HEK293 (cell line): ENCODE data around the gene GSG1L.

Experiments used
- CTCF ChIP-seq: fragments of 450-650 bp; formaldehyde crosslinking; IDR thresholded peaks from 2 replicates; pipeline ENCODE4 v1.5.1; 2016; ENCODE audit warnings: missing biosample characterization, missing genetic modification characterization
- ZNF26 ChIP-seq: fragments of 450-650 bp; formaldehyde crosslinking; IDR thresholded peaks from 2 replicates; pipeline ENCODE4 v1.5.1; 2016; ENCODE audit warnings: missing biosample characterization, missing genetic modification characterization
- ZNF747 ChIP-seq: fragments of 450-650 bp; formaldehyde crosslinking; IDR thresholded peaks from 2 replicates; pipeline ENCODE4 v1.5.1; 2016; ENCODE audit warnings: missing biosample characterization, missing genetic modification characterization
- ZNF776 ChIP-seq: fragments of 450-650 bp; formaldehyde crosslinking; IDR thresholded peaks from 2 replicates; pipeline ENCODE4 v1.5.0; 2017; ENCODE audit warnings: missing biosample characterization, missing genetic modification characterization, borderline replicate concordance
- TF ChIP-seq, protein P1 (sequence below): fragments of 450-650 bp; formaldehyde crosslinking; IDR thresholded peaks from 2 replicates; pipeline ENCODE4 v1.5.1; 2017; ENCODE audit warnings: missing biosample characterization, missing genetic modification characterization
- TF ChIP-seq, protein P2 (sequence below): fragments of 450-650 bp; formaldehyde crosslinking; IDR thresholded peaks from 2 replicates; pipeline ENCODE4 v1.5.1; 2016; ENCODE audit warnings: missing biosample characterization, missing genetic modification characterization

DNA sequence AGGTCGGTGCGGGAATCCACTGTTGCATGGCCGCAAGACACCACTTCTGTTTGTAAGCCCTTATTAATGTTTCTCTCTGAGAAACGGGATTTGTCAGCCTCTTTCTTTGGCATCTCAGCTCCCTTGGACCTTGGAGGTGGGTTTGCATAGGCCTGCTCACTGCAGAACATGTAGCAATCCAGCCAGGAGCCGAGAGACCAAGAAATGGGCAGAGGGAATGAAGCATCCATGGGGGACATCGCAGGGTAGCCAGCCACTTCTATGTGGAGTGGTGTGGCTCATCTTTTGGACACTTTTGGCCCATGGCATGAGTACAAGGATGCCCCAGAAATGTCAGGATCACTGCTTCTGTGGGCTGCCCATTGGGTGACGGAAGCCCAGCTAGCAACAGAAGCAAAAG lies 79.4 kb downstream of the GSG1L start:
- TF ChIP-seq, protein P1, sequence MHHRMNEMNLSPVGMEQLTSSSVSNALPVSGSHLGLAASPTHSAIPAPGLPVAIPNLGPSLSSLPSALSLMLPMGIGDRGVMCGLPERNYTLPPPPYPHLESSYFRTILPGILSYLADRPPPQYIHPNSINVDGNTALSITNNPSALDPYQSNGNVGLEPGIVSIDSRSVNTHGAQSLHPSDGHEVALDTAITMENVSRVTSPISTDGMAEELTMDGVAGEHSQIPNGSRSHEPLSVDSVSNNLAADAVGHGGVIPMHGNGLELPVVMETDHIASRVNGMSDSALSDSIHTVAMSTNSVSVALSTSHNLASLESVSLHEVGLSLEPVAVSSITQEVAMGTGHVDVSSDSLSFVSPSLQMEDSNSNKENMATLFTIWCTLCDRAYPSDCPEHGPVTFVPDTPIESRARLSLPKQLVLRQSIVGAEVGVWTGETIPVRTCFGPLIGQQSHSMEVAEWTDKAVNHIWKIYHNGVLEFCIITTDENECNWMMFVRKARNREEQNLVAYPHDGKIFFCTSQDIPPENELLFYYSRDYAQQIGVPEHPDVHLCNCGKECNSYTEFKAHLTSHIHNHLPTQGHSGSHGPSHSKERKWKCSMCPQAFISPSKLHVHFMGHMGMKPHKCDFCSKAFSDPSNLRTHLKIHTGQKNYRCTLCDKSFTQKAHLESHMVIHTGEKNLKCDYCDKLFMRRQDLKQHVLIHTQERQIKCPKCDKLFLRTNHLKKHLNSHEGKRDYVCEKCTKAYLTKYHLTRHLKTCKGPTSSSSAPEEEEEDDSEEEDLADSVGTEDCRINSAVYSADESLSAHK (tag by site-specific recombination): no peak
- TF ChIP-seq ZNF747 (tag by site-specific recombination): no peak
- no peak for TF ChIP-seq CTCF
- TF ChIP-seq, protein P2, sequence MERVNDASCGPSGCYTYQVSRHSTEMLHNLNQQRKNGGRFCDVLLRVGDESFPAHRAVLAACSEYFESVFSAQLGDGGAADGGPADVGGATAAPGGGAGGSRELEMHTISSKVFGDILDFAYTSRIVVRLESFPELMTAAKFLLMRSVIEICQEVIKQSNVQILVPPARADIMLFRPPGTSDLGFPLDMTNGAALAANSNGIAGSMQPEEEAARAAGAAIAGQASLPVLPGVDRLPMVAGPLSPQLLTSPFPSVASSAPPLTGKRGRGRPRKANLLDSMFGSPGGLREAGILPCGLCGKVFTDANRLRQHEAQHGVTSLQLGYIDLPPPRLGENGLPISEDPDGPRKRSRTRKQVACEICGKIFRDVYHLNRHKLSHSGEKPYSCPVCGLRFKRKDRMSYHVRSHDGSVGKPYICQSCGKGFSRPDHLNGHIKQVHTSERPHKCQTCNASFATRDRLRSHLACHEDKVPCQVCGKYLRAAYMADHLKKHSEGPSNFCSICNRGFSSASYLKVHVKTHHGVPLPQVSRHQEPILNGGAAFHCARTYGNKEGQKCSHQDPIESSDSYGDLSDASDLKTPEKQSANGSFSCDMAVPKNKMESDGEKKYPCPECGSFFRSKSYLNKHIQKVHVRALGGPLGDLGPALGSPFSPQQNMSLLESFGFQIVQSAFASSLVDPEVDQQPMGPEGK (tag by site-specific recombination): no peak
- no peak for TF ChIP-seq ZNF776 (tag by site-specific recombination)
- TF ChIP-seq ZNF26 (tag by site-specific recombination): no peak
